ENCODE results near the gene SEL1L2. TPM values are rescaled to one million over a fixed set of nuclear protein-coding genes. Genes with fewer than 3 reads are reported as not detected.

SEL1L2 gene
- total RNA-seq, 1 donor from 2014 or later = not detected

DNA sequence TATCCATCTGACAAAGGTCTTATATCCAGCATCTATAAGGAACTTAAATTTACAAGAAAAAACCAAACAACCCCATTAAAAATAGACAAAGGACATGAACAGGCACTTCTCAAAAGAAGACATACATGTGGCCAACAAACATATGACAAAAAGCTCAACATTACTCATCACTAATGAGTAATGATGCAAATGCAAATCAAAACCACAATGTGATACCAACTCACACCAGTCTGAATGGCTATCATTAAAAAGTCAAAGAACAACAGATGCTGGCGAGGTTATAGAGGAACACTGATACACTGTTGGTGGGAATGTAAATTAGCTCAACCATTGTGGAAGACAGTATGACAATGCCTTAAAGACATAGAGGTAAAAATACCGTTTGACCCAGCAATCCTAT lies 18.8 kb upstream of the SEL1L2 start:
- Mint-ChIP-seq H3K27ac (ENCODE audit: unreplicated experiment) (no peak overlapping the region), H3K4me1 (ENCODE audit: unreplicated experiment) (no peaks in the 10 kb centered on the region), H3K36me3 (ENCODE audit: unreplicated experiment) (no peaks in the 10 kb centered on the region), H3K4me3 (ENCODE audit: unreplicated experiment) (no peak overlapping the region), H3K27me3 (ENCODE audit: unreplicated experiment) (no peaks in the 10 kb centered on the region), H3K9me3 (ENCODE audit: unreplicated experiment) (peaks cover 6% of the 10 kb centered on the region)
- TF ChIP-seq, protein P1, sequence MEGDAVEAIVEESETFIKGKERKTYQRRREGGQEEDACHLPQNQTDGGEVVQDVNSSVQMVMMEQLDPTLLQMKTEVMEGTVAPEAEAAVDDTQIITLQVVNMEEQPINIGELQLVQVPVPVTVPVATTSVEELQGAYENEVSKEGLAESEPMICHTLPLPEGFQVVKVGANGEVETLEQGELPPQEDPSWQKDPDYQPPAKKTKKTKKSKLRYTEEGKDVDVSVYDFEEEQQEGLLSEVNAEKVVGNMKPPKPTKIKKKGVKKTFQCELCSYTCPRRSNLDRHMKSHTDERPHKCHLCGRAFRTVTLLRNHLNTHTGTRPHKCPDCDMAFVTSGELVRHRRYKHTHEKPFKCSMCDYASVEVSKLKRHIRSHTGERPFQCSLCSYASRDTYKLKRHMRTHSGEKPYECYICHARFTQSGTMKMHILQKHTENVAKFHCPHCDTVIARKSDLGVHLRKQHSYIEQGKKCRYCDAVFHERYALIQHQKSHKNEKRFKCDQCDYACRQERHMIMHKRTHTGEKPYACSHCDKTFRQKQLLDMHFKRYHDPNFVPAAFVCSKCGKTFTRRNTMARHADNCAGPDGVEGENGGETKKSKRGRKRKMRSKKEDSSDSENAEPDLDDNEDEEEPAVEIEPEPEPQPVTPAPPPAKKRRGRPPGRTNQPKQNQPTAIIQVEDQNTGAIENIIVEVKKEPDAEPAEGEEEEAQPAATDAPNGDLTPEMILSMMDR (IDR thresholded peaks at IDR 0.05) = no peak
- DNase-seq (ENCODE audit: extremely low spot score, unreplicated experiment) = no peak

DNA sequence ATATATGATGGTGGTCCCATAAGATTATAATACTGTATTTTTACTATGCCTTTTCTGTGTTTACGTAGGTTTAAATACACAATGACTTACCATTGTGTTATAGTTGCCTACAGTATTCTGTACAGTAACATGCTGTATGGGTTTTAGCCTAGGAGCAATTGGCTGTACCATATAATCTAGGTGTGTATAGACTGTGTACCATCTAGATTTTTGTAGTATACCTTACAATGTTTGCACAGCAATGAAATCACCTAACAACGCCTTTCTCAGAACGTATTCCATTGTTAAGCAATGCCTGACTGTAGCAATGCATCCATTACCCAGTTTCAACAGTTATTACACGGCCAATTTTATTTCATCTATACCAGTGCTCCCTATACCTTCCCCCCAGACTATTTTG lies 15.6 kb upstream of the SEL1L2 start:
- H3K27me3 Mint-ChIP-seq (ENCODE audit: unreplicated experiment) = no peaks in the 10 kb centered on the region
- H3K27ac Mint-ChIP-seq (ENCODE audit: unreplicated experiment) = no peak overlapping the region
- H3K9me3 Mint-ChIP-seq (ENCODE audit: unreplicated experiment) = no peaks in the 10 kb centered on the region
- no peaks in the 10 kb centered on the region for H3K36me3 Mint-ChIP-seq (ENCODE audit: unreplicated experiment)
- H3K4me1 Mint-ChIP-seq (ENCODE audit: unreplicated experiment) = no peaks in the 10 kb centered on the region
- H3K4me3 Mint-ChIP-seq (ENCODE audit: unreplicated experiment) = no peak overlapping the region
- no peak for DNase-seq (ENCODE audit: extremely low spot score, unreplicated experiment)
- TF ChIP-seq, protein P1 (IDR thresholded peaks at IDR 0.05) = no peak

DNA sequence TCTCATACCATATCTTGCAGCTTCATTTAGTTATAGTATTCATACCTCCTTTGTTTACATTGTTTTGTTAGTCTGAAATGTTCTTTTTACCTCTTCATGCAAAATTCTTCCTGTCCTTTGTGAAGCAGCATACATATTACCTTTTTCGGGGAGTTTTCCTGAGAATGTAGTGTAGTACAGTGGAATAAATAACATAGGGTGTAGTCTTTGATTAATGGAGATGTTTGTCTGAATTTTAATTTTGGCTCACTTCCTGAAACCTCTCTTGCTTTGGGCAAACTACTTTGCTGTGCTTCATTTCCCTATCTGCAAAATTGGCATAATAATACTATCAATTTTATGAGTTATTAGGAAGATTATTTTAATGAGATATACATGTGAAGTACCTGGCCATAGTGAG lies 10.5 kb upstream of the SEL1L2 start:
- H3K4me3 Mint-ChIP-seq (ENCODE audit: unreplicated experiment) = no peak overlapping the region
- H3K36me3 Mint-ChIP-seq (ENCODE audit: unreplicated experiment) = no peaks in the 10 kb centered on the region
- peaks cover 6% of the 10 kb centered on the region for H3K4me1 Mint-ChIP-seq (ENCODE audit: unreplicated experiment)
- peaks cover 9% of the 10 kb centered on the region for H3K27me3 Mint-ChIP-seq (ENCODE audit: unreplicated experiment)
- no peak overlapping the region for H3K27ac Mint-ChIP-seq (ENCODE audit: unreplicated experiment)
- no peaks in the 10 kb centered on the region for H3K9me3 Mint-ChIP-seq (ENCODE audit: unreplicated experiment)
- TF ChIP-seq, protein P1 (IDR thresholded peaks at IDR 0.05) = no peak
- no peak for DNase-seq (ENCODE audit: extremely low spot score, unreplicated experiment)

DNA sequence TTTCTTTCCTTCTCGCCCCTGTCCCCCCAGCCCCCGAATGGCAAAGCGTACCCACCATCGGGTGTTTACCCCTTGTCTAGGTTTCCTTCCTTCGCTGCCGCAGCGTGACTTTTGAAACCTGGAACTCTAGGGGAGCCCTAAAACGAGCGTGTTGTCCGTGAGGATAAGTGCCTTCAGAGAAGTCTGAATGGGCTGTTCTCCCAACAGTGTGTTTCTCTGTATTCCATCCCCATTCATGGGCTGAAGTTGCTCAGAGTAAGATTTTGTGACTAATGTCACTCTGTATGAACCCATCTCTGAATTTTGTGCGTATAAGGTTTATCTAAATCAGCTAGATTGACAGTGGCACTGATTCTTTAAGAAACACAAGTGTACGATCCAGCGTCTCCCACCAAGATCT lies 5.9 kb upstream of the SEL1L2 start:
- Mint-ChIP-seq H3K4me1 (ENCODE audit: unreplicated experiment) (peaks cover 8% of the 10 kb centered on the region), H3K36me3 (ENCODE audit: unreplicated experiment) (no peaks in the 10 kb centered on the region), H3K4me3 (ENCODE audit: unreplicated experiment) (peak overlapping the region; percentile 82), H3K27ac (ENCODE audit: unreplicated experiment) (no peak overlapping the region), H3K9me3 (ENCODE audit: unreplicated experiment) (peaks cover 12% of the 10 kb centered on the region), H3K27me3 (ENCODE audit: unreplicated experiment) (peaks cover 9% of the 10 kb centered on the region)
- TF ChIP-seq, protein P1 (IDR thresholded peaks at IDR 0.05) = no peak
- no peak for DNase-seq (ENCODE audit: extremely low spot score, unreplicated experiment)

DNA sequence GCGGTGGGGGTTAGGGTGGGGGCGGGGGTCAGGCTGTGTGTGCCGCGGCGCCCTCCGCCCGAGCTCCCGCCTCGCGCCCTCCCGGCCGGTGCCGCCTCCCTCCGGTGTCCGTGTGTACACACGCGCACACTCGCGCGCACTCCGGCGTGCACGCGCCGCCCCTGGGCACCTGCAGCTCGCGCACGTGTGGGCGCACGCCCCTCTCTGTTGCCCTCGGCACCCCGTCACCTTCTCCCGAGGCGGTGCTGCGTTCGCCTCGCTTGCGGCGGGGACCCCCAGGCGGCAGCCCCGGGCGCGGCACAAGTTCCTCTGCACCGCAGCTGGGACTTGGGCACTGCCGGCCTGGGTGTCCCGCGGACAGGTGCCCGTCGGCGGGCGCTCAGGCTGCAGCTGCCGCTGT lies 5.4 kb upstream of the SEL1L2 start:
- DNase-seq (ENCODE audit: extremely low spot score, unreplicated experiment) = no peak

More for the DNA sequence above, 5.4 kb upstream of the SEL1L2 start:
- H3K27ac Mint-ChIP-seq (ENCODE audit: unreplicated experiment) = no peak overlapping the region
- H3K9me3 Mint-ChIP-seq (ENCODE audit: unreplicated experiment) = peaks cover 12% of the 10 kb centered on the region
- TF ChIP-seq, protein P1 (IDR thresholded peaks at IDR 0.05) = no peak
- peaks cover 9% of the 10 kb centered on the region for H3K27me3 Mint-ChIP-seq (ENCODE audit: unreplicated experiment)
- H3K4me3 Mint-ChIP-seq (ENCODE audit: unreplicated experiment) = peak overlapping the region; percentile 82
- H3K36me3 Mint-ChIP-seq (ENCODE audit: unreplicated experiment) = no peaks in the 10 kb centered on the region
- H3K4me1 Mint-ChIP-seq (ENCODE audit: unreplicated experiment) = peaks cover 8% of the 10 kb centered on the region
